Right lobe of liver (tissue), 6 donors: ENCODE results near the gene MAP2. TPM values are rescaled to one million over a fixed set of nuclear protein-coding genes. Genes with fewer than 3 reads are reported as not detected.

Experiments
- ATAC-seq, 4 donors: fragments of 200-7000 bp; cut with Tn5 transposase; one replicate each; pipeline ENCODE4 v1.9.1; 2020; ENCODE audit warnings: mild to moderate bottlenecking in 4 of 4, moderate library complexity in 4 of 4
- DNase-seq, 3 donors: peaks; one replicate each; pipeline ENCODE4 v3.0.0-alpha.2; 2020
- H3K27ac ChIP-seq, 3 donors: fragments of 200-600 bp; one replicate each; pipeline ENCODE4 v1.8.0; 2022
- H3K27me3 ChIP-seq, 2 donors: fragments of 200-600 bp; one replicate each; pipeline ENCODE4 v1.8.0; 2022
- H3K36me3 ChIP-seq, 4 donors: fragments of 200-600 bp; sonication (generic) in 1 of 4; one replicate each; pipeline versions ENCODE4 v1.5.1 to v1.8.0; 2017 to 2022; ENCODE audit warnings: control low read depth in 1 of 4
- H3K4me1 ChIP-seq, 4 donors: fragments of 200-600 bp; sonication (generic) in 1 of 4; one replicate each; pipeline versions ENCODE4 v1.5.1 to v1.8.0; 2017 to 2022; ENCODE audit warnings: control low read depth in 1 of 4
- H3K4me3 ChIP-seq, 3 donors: fragments of 200-600 bp; one replicate each; pipeline ENCODE4 v1.8.0; 2022
- H3K9me3 ChIP-seq, 4 donors: fragments of 200-600 bp; sonication (generic) in 1 of 4; one replicate each; pipeline versions ENCODE4 v1.5.1 to v1.8.0; 2017 to 2022; ENCODE audit warnings: control low read depth in 1 of 4
- CTCF ChIP-seq, 4 donors: fragments of 200-600 bp in 3 of 4; fragments of 450-650 bp in 1 of 4; IDR thresholded peaks; one replicate each; pipeline versions ENCODE4 v1.5.1 to v1.8.0; 2016 to 2022; ENCODE audit warnings: antibody characterized with exemption in 4 of 4, mild to moderate bottlenecking in 2 of 4
- POLR2A ChIP-seq: fragments of 450-650 bp; IDR thresholded peaks from one replicate; pipeline ENCODE4 v1.6.1; 2017; ENCODE audit warnings: antibody characterized with exemption, mild to moderate bottlenecking
- WGBS: methylation state at CpG from one replicate; pipeline ENCODE4 v1.1.6; 2018; ENCODE audit warnings: low coverage, low lambda C conversion rate; ENCODE audit not compliant: insufficient coverage; ENCODE audit errors: missing lambda C conversion rate; 5-methylcytosine and 5-hydroxymethylcytosine counted together
- intact Hi-C, 2 donors: fragments of 100-400 bp; cut with DNase I; formaldehyde crosslinking; loops; one replicate each; pipeline versions ENCODE4 v1.11.2 to v1.14.1; 2022
- total RNA-seq, 6 experiments: library from RNA; depleted of rRNA in 2 of 6; stranded (reverse); fragments of >200 nt in 2 of 6; fragmentation: NEBNext Ultra II Directional in 3 of 6; extraction: Animal tissue kit (Norgen Biotek cat#: 25700) in 3 of 6; gene quantifications; one replicate each; pipeline versions ENCODE4 v1.1.0 to v1.2.4, GENCODE V29; 2016 to 2023
- donor health status: DM: no; HTN: yes; CAD: no.
- donor health status: DM: no; HTN: no; CAD: no.
- donor health status: DM: no; HTN: no; CAD: no.
- donor health status: DM: no; HTN: yes; CAD: no.
- donor health status: DM: no; HTN: yes; CAD: no.

MAP2 gene
- total RNA-seq, 6 experiments from 2014 or later, result 2.0 to 11.4 (median 3.6) TPM

DNA sequence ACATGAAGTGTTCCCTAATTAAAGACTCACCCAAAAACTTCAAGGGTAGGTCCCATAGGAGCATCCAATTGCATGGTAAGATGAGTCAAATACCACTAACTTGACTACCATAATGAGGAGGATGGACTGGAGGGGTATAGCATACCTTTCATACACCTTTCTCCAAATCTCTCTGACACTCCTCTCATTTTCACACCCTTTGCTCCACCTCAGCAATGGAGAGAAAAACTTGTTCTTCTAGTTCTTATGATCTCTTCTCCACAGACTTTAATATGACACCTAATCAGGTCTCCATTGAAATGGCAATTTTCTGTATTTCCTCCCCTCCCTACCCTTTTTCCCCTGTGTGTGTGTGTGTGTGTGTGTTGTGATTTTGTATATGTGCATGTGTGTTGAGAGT is 41.1 kb upstream of the MAP2 start:
- TF ChIP-seq POLR2A (no peak), CTCF (IDR thresholded peaks at IDR 0.05) (no peak)
- Histone ChIP-seq H3K27ac (no peak overlapping the region), H3K4me3 (no peak overlapping the region), H3K36me3 (no peaks in the 10 kb centered on the region), H3K4me1 (no peaks in the 10 kb centered on the region), H3K27me3 (no peaks in the 10 kb centered on the region), H3K9me3 (peaks cover 0 to 2% (median 0%) of the 10 kb centered on the region in 4 donors)
- DNase-seq, result no peak
- intact Hi-C loops, result no loop called here
- ATAC-seq, result no peak

- intact Hi-C loops, result no loop called here
Measured at GRCh38 chr2:209383212-209383611, 40.6 kb upstream of the MAP2 start.

GRCh38 chr2:209387389-209387788 is 36.5 kb upstream of the MAP2 start:
- H3K4me3 ChIP-seq, result no peak overlapping the region
- ATAC-seq (no peak), DNase-seq (no peak)
- TF ChIP-seq CTCF (IDR thresholded peaks at IDR 0.05) (no peak), POLR2A (no peak)
- no peaks in the 10 kb centered on the region for H3K9me3 ChIP-seq
- intact Hi-C loops, result no loop called here
- H3K27ac ChIP-seq, result no peak overlapping the region
- H3K27me3 ChIP-seq, result no peaks in the 10 kb centered on the region
- no CpG with 5 or more reads among the region's 34 CpGs for WGBS
- no peaks in the 10 kb centered on the region for H3K36me3 ChIP-seq
- no peaks in the 10 kb centered on the region for H3K4me1 ChIP-seq

More at GRCh38 chr2:209383212-209383611, 40.6 kb upstream of the MAP2 start:
- DNase-seq, result no peak
- no peak overlapping the region for H3K27ac ChIP-seq
- H3K4me3 ChIP-seq, result no peak overlapping the region
- H3K4me1 ChIP-seq, result no peaks in the 10 kb centered on the region
- TF ChIP-seq POLR2A (no peak), CTCF (IDR thresholded peaks at IDR 0.05) (no peak)
- no peaks in the 10 kb centered on the region for H3K36me3 ChIP-seq
- peaks cover 0 to 2% (median 0%) of the 10 kb centered on the region in 4 donors for H3K9me3 ChIP-seq
- peak in 3 of 4 donors; percentile 40 to 57 (median 41) for ATAC-seq
- no peaks in the 10 kb centered on the region for H3K27me3 ChIP-seq

- Histone ChIP-seq H3K4me3 (no peak overlapping the region), H3K27me3 (no peaks in the 10 kb centered on the region), H3K36me3 (no peaks in the 10 kb centered on the region), H3K27ac (no peak overlapping the region), H3K9me3 (no peaks in the 10 kb centered on the region), H3K4me1 (no peaks in the 10 kb centered on the region)
- DNase-seq (no peak), ATAC-seq (no peak)
- intact Hi-C loops, result no loop called here
- 33% methylated on average over 3 of the region's 4 CpGs for WGBS
- TF ChIP-seq CTCF (IDR thresholded peaks at IDR 0.05), result no peak
- TF ChIP-seq POLR2A, result no peak
Measured at GRCh38 chr2:209388446-209389037, 35.3 kb upstream of the MAP2 start.

DNA sequence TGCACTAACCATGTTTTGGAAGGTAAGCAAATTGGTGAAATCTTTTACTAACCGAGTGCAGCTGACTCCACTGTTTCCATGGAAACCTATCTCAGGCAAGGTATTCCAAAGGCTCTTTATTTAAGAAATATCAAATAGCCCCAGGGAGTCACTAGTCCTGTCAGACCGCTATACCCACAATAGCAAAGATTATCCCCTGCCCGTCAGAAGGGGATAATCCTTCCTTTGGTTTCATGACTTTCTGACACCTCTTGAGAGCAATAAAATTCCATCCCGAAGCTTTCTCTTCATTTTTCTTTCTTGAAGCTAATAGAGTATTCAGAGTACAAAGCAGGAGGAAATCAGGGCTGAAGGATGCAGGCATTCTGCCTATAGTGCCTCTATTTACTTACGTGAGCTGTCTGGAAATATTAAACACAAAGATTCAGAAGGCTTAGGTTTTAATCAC is 34.7 kb upstream of the MAP2 start:
- H3K27ac ChIP-seq, result no peak overlapping the region
- H3K9me3 ChIP-seq, result no peaks in the 10 kb centered on the region
- H3K27me3 ChIP-seq, result no peaks in the 10 kb centered on the region
- 54% methylated on average over 5 of the region's 5 CpGs for WGBS
- TF ChIP-seq CTCF (IDR thresholded peaks at IDR 0.05), result no peak
- TF ChIP-seq POLR2A, result no peak
- intact Hi-C loops, result no loop called here
- no peaks in the 10 kb centered on the region for H3K4me1 ChIP-seq
- no peak for DNase-seq
- H3K4me3 ChIP-seq, result no peak overlapping the region
- no peak for ATAC-seq
- no peaks in the 10 kb centered on the region for H3K36me3 ChIP-seq
